Naive thymus-derived CD4-positive, alpha-beta T cell (primary cell): ENCODE results near the gene MED12L. TPM values are rescaled to one million over a fixed set of nuclear protein-coding genes. Genes with fewer than 3 reads are reported as not detected.
"Not testable (repeated sequence)": the region's sequence is repeated elsewhere in the genome, so short reads cannot be mapped to it uniquely, and the experiment has no call there.

Experiments
- ATAC-seq: fragments of 150-1000 bp; cut with Tn5 transposase; 2 replicates; pipeline ENCODE4 v1.10.0; 2021; ENCODE audit warnings: mild to moderate bottlenecking, moderate library complexity
- CTCF ChIA-PET: fragments of 350-600 bp; sonication (Branson Sonifier 250); formaldehyde crosslinking; loops from one replicate; lab custom pipeline; 2021; ENCODE audit warnings: antibody characterized with exemption; lab: Charles Lee
- POLR2A ChIA-PET: fragments of 350-600 bp; sonication (Branson Sonifier 250); formaldehyde crosslinking; loops from one replicate; lab custom pipeline; 2021; ENCODE audit warnings: antibody characterized with exemption, inconsistent platforms; lab: Charles Lee
- DNase-seq, 9 donors: peaks; one replicate each; pipeline versions ENCODE4 v3.0.0 to v3.0.0-alpha.2; 2020 to 2022; ENCODE audit warnings: mixed read lengths in 1 of 9
- H3K27ac ChIP-seq: one replicate; pipeline ENCODE4 v1.7.0; 2013; ENCODE audit warnings: mild to moderate bottlenecking, low read depth, low read length, moderate library complexity
- H3K27me3 ChIP-seq, 2 donors: one replicate each; pipeline ENCODE4 v1.7.0; 2013; ENCODE audit warnings: low read length in 2 of 2, mild to moderate bottlenecking in 2 of 2, moderate library complexity in 2 of 2; ENCODE audit not compliant: control insufficient read depth in 2 of 2, insufficient read depth in 2 of 2
- H3K36me3 ChIP-seq, 3 experiments: 1 replicate in 2 of 3; 2 replicates in 1 of 3; pipeline ENCODE4 v1.7.0; 2013; ENCODE audit warnings: low read length in 3 of 3, mild to moderate bottlenecking in 3 of 3, moderate library complexity in 1 of 3; ENCODE audit not compliant: insufficient read depth in 3 of 3, control insufficient read depth in 2 of 3
- H3K4me1 ChIP-seq, 2 donors: one replicate each; pipeline ENCODE4 v1.7.0; 2013; ENCODE audit warnings: low read length in 2 of 2, mild to moderate bottlenecking in 2 of 2, moderate library complexity in 1 of 2; ENCODE audit not compliant: control insufficient read depth in 2 of 2, insufficient read depth in 2 of 2
- H3K4me3 ChIP-seq: 2 replicates; pipeline ENCODE4 v1.7.0; 2013; ENCODE audit warnings: mild to moderate bottlenecking, low read length
- H3K9me3 ChIP-seq, 3 experiments: 1 replicate in 2 of 3; 2 replicates in 1 of 3; pipeline ENCODE4 v1.7.0; 2013; ENCODE audit warnings: low read length in 3 of 3; ENCODE audit not compliant: control insufficient read depth in 2 of 3
- H3K27ac Mint-ChIP-seq, 9 donors: one replicate each; pipeline ENCODE4 v1.8.0; 2020 to 2022; ENCODE audit warnings: mixed read lengths in 9 of 9, mild to moderate bottlenecking in 8 of 9, moderate library complexity in 5 of 9, inconsistent platforms in 2 of 9
- H3K27me3 Mint-ChIP-seq, 5 donors: one replicate each; pipeline ENCODE4 v1.8.0; 2021 to 2022; ENCODE audit warnings: mixed read lengths in 5 of 5, mild to moderate bottlenecking in 1 of 5
- H3K36me3 Mint-ChIP-seq, 5 donors: one replicate each; pipeline ENCODE4 v1.8.0; 2020 to 2022; ENCODE audit warnings: mixed read lengths in 5 of 5, mild to moderate bottlenecking in 3 of 5, inconsistent platforms in 1 of 5
- H3K4me1 Mint-ChIP-seq, 7 donors: one replicate each; pipeline ENCODE4 v1.8.0; 2020 to 2022; ENCODE audit warnings: mixed read lengths in 7 of 7, mild to moderate bottlenecking in 3 of 7, inconsistent platforms in 1 of 7
- H3K4me3 Mint-ChIP-seq, 10 donors: one replicate each; pipeline ENCODE4 v1.8.0; 2020 to 2022; ENCODE audit warnings: mild to moderate bottlenecking in 10 of 10, mixed read lengths in 10 of 10, moderate library complexity in 6 of 10, inconsistent platforms in 2 of 10
- H3K9me3 Mint-ChIP-seq, 11 donors: one replicate each; pipeline ENCODE4 v1.8.0; 2020 to 2022; ENCODE audit warnings: mixed read lengths in 11 of 11, mild to moderate bottlenecking in 4 of 11, inconsistent platforms in 1 of 11, moderate library complexity in 1 of 11
- intact Hi-C, 2 donors: fragments of 100-400 bp; cut with micrococcal nuclease; formaldehyde crosslinking; loops; one replicate each; pipeline ENCODE4 v1.15.1; 2023
- polyA plus RNA-seq, 2 donors: library from polyadenylated mRNA; unstranded; fragments of 300-500 nt; fragmentation: Illumina TruSeq; gene quantifications; one replicate each; pipeline ENCODE4 v1.2.3, GENCODE V29; 2021
- total RNA-seq, 6 experiments: library from RNA in 5 of 6; stranded (reverse) in 5 of 6; gene quantifications; 1 replicate in 5 of 6; 2 replicates in 1 of 6; pipeline ENCODE4 v1.2.3 and lab custom pipeline; 2021 to 2026

Gene MED12L
- total and polyA plus RNA-seq, 7 experiments from 2014 or later, result 0.32 to 4.9 (median 0.68) TPM; not detected in 2

DNA sequence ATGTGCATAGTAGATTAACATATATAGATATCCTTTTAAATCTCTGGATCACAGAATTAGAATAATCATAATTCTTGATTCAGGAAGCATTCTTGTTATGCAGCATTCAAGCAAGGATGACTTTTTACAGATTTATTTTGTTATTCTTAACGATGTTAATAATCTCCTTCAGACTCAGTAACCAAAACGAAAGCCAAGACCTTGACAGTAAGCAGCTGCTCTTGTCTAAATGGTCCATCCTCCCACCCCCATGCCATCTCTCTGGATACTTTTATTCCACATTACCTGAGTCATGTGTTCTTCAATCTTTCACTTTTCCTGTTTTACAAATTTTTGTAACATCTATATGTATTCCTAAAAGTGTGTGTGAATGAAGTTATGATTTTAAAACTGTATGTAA lies 150.9 kb downstream of the MED12L start:
- Mint-ChIP-seq H3K36me3 (peaks cover 0 to 8% (median 0%) of the 10 kb centered on the region in 5 donors), H3K27me3 (peaks cover 0 to 2% (median 0%) of the 10 kb centered on the region in 5 donors), H3K4me1 (peaks cover 0 to 6% (median 1%) of the 10 kb centered on the region in 7 donors), H3K27ac (no peak overlapping the region), H3K4me3 (no peak overlapping the region), H3K9me3 (no peaks in the 10 kb centered on the region)
- intact Hi-C loops, result no loop called here
- Histone ChIP-seq H3K27me3 (peaks cover 0 to 4% of the 10 kb centered on the region in 2 donors), H3K27ac (no peak overlapping the region), H3K4me1 (no peaks in the 10 kb centered on the region), H3K36me3 (no peaks in the 10 kb centered on the region), H3K4me3 (no peak overlapping the region), H3K9me3 (no peaks in the 10 kb centered on the region)
- no peak for ATAC-seq
- DNase-seq, result no peak
- ChIA-PET POLR2A (no interaction called here), CTCF (interaction anchor here (1.5 kb wide), 1 partner anchor 48 kb away, joined by 3 read pairs; no protein-coding TSS in a partner anchor)

DNA sequence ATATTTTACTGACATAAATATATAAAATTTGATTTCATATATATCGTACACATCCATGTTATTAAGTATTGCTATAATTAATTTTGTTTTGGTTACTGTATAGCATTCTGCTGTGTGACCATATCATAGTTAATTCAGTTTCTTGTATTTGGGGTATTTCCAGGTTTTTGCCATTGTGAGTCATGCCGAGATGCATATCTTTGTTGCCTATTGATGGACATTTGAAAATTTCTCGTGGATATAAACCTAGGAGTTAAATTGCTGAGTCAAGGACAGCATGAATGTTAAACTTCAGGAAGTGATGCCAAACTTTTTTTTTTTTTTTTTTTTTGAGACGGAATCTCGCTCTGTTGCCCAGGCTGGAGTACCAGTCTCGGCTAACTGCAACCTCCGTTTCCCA lies 151.3 kb downstream of the MED12L start:
- ATAC-seq (no peak), DNase-seq (no peak)
- Mint-ChIP-seq H3K27me3 (peaks cover 0 to 6% (median 0%) of the 10 kb centered on the region in 5 donors), H3K36me3 (peaks cover 0 to 8% (median 0%) of the 10 kb centered on the region in 5 donors), H3K4me1 (peaks cover 0 to 3% (median 0%) of the 10 kb centered on the region in 7 donors), H3K27ac (no peak overlapping the region), H3K4me3 (no peak overlapping the region), H3K9me3 (no peaks in the 10 kb centered on the region)
- intact Hi-C loops, result no loop called here
- Histone ChIP-seq H3K4me3 (no peak overlapping the region), H3K4me1 (no peaks in the 10 kb centered on the region), H3K36me3 (no peaks in the 10 kb centered on the region), H3K27me3 (peaks cover 0 to 4% of the 10 kb centered on the region in 2 donors), H3K9me3 (no peaks in the 10 kb centered on the region), H3K27ac (no peak overlapping the region)
- ChIA-PET CTCF (no interaction called here), POLR2A (no interaction called here)

- POLR2A ChIA-PET, ATAC-seq, H3K9me3 ChIP-seq, H3K36me3 Mint-ChIP-seq, H3K4me1 ChIP-seq, H3K4me1 Mint-ChIP-seq, H3K9me3 Mint-ChIP-seq, H3K27ac Mint-ChIP-seq, H3K27ac ChIP-seq, H3K4me3 ChIP-seq, H3K27me3 ChIP-seq, H3K27me3 Mint-ChIP-seq, H3K4me3 Mint-ChIP-seq, intact Hi-C loops, DNase-seq, H3K36me3 ChIP-seq: not testable (repeated sequence)
- CTCF ChIA-PET, result interaction anchor here (0.7 kb wide), 1 partner anchor 74 kb away, joined by 5 read pairs; no protein-coding TSS in a partner anchor
These were observed 156.5 kb downstream of the MED12L start for GRCh38 chr3:151242006-151242405.

DNA sequence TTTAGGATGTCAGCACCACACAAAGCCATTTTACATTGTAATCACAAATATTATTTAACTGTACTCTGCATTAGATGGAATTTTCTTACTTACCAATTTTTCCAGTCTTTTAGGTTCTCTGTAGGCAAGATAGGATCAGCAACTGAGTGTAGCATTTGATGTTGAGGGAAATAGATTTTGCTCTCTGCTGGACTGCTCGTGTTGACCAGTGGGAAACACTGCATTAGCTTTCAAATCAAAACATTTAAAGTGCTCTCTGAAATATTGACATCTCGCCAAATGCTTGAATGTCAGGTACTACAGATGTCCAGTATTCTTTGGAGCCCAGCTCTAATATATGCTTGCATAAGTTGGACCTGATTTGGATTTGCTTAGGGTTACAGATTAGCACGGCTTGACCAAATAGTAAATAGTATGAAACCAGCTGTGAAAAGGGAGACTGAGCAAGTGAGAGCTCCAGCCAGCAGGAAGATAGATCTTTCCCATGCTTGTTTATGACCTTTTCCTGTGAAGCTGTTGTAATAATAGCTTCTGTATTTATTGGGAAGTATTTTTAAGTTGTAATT lies 163.4 kb downstream of the MED12L start:
- ChIA-PET CTCF (no interaction called here), POLR2A (no interaction called here)
- ATAC-seq (no peak), DNase-seq (no peak)
- intact Hi-C loops, result no loop called here
- H3K9me3 Mint-ChIP-seq, result peaks cover 0 to 3% (median 0%) of the 10 kb centered on the region in 11 donors
- H3K4me3 Mint-ChIP-seq, result no peak overlapping the region
- H3K9me3 ChIP-seq, result no peaks in the 10 kb centered on the region
- H3K27ac Mint-ChIP-seq, result no peak overlapping the region
- no peaks in the 10 kb centered on the region for H3K36me3 ChIP-seq
- H3K4me1 Mint-ChIP-seq, result peaks cover 0 to 4% (median 0%) of the 10 kb centered on the region in 7 donors
- no peaks in the 10 kb centered on the region for H3K4me1 ChIP-seq
- peaks cover 0 to 7% (median 0%) of the 10 kb centered on the region in 5 donors for H3K36me3 Mint-ChIP-seq
- no peak overlapping the region for H3K27ac ChIP-seq
- peaks cover 0 to 42% (median 0%) of the 10 kb centered on the region in 5 donors for H3K27me3 Mint-ChIP-seq
- H3K4me3 ChIP-seq, result no peak overlapping the region
- H3K27me3 ChIP-seq, result no peaks in the 10 kb centered on the region

- Histone ChIP-seq H3K27ac (no peak overlapping the region), H3K36me3 (no peaks in the 10 kb centered on the region), H3K4me3 (no peak overlapping the region), H3K9me3 (no peaks in the 10 kb centered on the region), H3K27me3 (no peaks in the 10 kb centered on the region), H3K4me1 (no peaks in the 10 kb centered on the region)
- DNase-seq (no peak), ATAC-seq (no peak)
- Mint-ChIP-seq H3K9me3 (no peaks in the 10 kb centered on the region), H3K36me3 (no peaks in the 10 kb centered on the region), H3K27ac (no peak overlapping the region), H3K4me1 (no peaks in the 10 kb centered on the region), H3K27me3 (peaks cover 0 to 38% (median 10%) of the 10 kb centered on the region in 5 donors), H3K4me3 (no peak overlapping the region)
- POLR2A ChIA-PET, result interaction anchor here (1.0 kb wide), 1 partner anchor 85 kb away, joined by 3 read pairs; no protein-coding TSS in a partner anchor
- CTCF ChIA-PET, result interaction anchor here (1.4 kb wide), 1 partner anchor 29 kb away, joined by 4 read pairs; no protein-coding TSS in a partner anchor
- intact Hi-C loops, result no loop called here
These were observed 171.3 kb downstream of the MED12L start for GRCh38 chr3:151256749-151257148.

GRCh38 chr3:151259664-151260063 lies 174.2 kb downstream of the MED12L start:
- no peak for ATAC-seq
- no peak for DNase-seq
- Mint-ChIP-seq H3K9me3 (no peaks in the 10 kb centered on the region), H3K4me1 (peaks cover 0 to under 1% (median 0%) of the 10 kb centered on the region in 7 donors), H3K27me3 (peaks cover 0 to 33% (median 10%) of the 10 kb centered on the region in 5 donors), H3K36me3 (no peaks in the 10 kb centered on the region), H3K4me3 (no peak overlapping the region), H3K27ac (no peak overlapping the region)
- POLR2A ChIA-PET, result no interaction called here
- H3K9me3 ChIP-seq, result no peaks in the 10 kb centered on the region
- no peaks in the 10 kb centered on the region for H3K27me3 ChIP-seq
- no peaks in the 10 kb centered on the region for H3K36me3 ChIP-seq
- H3K27ac ChIP-seq, result no peak overlapping the region
- intact Hi-C loops, result no loop called here
- no peaks in the 10 kb centered on the region for H3K4me1 ChIP-seq
- H3K4me3 ChIP-seq, result no peak overlapping the region
- CTCF ChIA-PET, result no interaction called here
